CD4-positive, alpha-beta T cell treated with Interleukin-17A for 4 hours (primary cell): ENCODE data around the gene SERINC4.
A peak's percentile ranks its signal among the peaks of the same experiment; 100 is the strongest.

ENCODE experiments used
- DNase-seq: peaks from one replicate; pipeline ENCODE4 v3.0.0-alpha.2; 2020; ENCODE audit warnings: mixed read lengths

Gene SERINC4

DNA sequence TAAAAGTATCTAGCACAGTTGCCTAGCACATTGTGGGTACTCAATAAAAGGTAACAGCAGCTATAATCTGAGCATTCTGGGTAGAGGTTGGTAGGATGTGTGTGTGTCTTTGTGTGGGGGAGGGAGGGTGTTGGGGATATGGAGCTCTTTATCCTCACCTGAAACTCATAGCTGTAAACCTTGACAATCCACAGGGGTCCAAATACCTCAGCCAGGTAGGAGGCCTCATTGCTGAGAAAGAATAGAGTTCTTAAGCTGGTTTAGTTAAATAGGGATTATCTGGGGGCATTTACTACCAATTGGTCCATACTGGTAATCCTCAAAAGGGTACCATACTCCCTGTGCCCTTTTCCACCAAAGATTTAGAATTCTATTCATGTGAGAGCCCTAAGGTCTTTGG lies 4.0 kb downstream of the SERINC4 start:
- no peak for DNase-seq

GRCh38 chr15:43795197-43795596 lies 4.8 kb downstream of the SERINC4 start:
- DNase-seq = no peak

GRCh38 chr15:43794269-43795037 lies 5.6 kb downstream of the SERINC4 start:
- no peak for DNase-seq

- no peak for DNase-seq
Measured at GRCh38 chr15:43793647-43794046, 6.4 kb downstream of the SERINC4 start.

GRCh38 chr15:43792761-43793476 lies 7.1 kb downstream of the SERINC4 start:
- peak; percentile 28 for DNase-seq

DNA sequence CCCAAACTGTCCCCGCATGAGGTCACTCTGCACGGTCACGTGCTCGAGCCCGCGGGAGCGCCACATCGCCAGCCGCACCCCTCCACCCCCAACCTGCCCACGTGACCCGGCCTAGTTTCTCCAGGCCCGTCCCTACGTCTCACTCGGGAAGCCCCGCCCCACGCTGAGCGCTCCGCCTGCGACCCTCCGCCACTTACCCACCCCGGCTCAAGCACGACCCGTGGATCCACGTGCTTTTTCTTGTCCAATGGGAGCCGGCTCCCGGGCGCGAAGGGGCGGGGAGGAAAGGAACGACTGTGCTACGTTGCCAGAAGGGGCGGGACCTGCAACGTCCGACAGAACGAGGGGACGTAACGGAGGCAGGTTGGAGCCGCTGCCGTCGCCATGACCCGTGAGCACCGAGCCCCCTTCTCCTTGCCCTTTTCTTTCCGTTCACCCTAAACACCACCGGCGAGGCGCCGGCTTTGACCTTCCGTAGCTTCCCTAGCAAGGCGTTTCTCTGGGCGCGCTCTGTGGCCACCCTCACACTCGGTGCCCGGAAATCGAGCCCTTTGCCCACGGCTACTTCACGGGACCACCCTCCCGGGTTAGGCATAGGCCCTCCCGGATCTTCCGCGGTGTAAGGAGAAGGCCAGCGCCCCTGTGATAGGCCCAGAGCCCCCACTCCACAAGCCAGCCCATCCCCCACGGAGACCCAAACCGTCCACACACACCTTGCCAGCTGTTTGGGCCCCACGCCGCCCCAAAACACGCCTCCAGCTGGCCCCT lies 7.8 kb downstream of the SERINC4 start, which contains the start of gene SERF2:
SERF2 (plus strand) TSS at position 328 of the 768 bp plus-strand sequence; CDS start at position 385, 57 bp downstream.
- DNase-seq = peak; percentile 100

GRCh38 chr15:43789409-43789808 lies 10.6 kb downstream of the SERINC4 start:
- no peak for DNase-seq

DNA sequence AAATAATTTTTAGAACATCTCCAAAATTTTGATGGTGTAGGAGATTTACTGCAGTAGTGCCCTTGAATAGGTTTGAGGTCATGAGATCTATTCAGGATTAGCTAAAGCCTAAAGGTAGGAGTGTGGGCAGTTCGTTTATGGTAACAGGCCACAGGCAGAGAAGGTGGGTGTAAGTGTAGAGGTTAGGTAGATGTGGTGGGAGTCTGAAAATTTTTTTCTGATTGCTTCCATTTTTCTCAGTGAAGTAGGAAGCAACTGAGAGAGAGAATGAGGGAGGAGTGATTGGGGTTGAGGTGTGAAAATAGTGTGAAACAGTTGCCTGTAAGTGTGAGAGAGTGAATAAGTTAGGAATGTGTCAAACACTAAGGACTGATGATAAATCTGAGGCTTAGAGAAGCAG lies 21.0 kb downstream of the SERINC4 start:
- DNase-seq = no peak

- DNase-seq = peak; percentile 83
Measured at GRCh38 chr15:43777267-43777914, 22.6 kb downstream of the SERINC4 start.

DNA sequence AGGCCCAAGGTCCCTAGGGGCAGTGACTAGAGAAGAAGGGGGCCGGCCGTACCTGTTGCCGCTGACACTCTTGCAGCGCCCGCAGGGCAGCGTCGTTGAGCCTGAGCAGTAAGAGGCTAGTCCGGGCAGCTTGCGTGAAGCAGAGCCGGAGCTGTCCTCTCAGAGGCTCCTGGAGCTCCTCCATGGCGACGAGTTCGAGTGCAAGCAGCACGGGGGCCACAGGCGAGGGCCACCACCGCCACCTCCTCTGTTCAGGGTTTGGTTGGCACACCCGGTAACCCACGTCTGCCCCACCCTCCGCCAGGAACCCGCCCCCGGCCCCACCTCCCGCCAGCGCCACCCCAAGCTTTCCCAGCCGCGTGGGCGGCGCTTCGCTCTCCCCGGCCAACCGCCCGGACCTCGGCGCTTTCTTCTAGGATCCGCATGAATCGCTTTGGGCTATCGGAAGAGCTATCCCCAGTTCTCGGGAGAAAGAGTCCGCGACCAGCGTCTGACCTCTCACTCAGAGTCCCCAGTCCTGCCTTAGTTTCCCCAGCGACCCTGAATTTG lies 23.2 kb downstream of the SERINC4 start, which contains the start of gene ELL3:
ELL3 (minus strand) TSS at position 249 of the 549 bp plus-strand sequence; CDS start at position 184, 65 bp downstream.
- DNase-seq = peak; percentile 91

GRCh38 chr15:43776101-43776717 lies 23.8 kb downstream of the SERINC4 start:
- peak; percentile 22 for DNase-seq

DNA sequence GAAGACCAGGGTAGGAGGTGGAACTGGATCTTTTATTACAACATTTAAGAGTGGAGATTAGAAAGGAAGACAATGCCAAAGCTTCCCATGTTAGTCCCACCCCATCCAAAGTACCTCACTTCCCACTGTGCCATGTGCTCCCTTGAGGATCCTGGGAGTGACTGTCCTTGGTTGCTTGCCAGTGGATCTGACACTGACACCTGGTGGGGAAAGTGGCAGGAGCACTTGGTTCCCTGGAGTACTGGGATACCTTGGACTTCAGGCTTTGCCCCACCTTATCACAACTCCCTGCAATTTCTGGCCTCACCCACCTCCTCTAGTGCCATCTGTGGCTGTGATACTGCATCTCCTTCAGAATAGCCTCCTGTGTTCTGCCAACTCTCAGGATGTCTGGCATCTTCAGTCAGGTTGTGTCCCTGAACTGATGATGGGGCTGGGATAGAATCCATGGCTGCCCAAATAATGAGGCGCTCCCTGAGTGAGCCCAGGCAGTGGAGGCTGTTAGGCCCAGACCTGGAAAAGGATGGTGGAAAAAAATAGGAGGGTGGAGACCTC lies 24.5 kb downstream of the SERINC4 start:
- no peak for DNase-seq

DNA sequence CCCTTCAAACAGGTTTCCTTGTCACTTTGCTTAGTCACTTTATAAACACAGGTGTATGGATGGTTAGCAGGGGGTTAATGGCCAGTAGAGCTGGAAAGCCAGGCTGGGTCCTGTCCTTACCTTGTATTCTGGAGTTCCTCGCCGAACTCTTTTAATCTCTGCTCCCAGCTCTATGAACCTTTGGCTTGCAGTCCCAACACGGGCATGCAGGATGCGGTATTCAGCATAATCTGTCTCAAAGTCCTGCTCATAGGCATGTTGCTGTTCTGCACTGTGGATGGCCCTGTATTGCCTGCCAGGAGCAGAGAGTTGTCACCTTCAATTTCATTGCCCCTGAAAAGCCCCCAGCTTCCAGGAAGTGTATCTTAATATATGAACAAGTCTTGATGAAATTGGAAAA lies 26.0 kb downstream of the SERINC4 start:
- no peak for DNase-seq

- DNase-seq = no peak
Measured at GRCh38 chr15:43772624-43773023, 27.4 kb downstream of the SERINC4 start.

DNA sequence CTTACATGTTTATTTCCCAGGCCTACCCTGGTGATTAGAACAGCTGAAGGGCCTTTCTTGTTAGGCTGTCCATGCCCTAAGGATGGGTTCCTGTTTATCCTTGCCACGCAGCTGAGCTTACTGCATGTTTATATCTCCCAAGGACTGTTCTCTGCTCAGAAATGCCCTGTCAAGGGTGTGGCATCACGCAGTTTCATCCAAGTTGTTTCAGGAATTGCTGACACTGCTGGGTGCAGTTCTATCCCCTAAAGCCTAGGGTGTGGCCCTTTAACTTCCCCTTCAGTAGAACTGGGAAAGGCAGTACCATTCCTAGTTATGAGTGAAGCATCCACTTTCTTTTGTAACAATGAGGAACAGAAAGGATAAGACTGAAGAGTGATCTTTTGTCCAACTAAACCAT lies 28.2 kb downstream of the SERINC4 start:
- DNase-seq = no peak

- peak; percentile 78 for DNase-seq
Measured at GRCh38 chr15:43769584-43770228, 30.3 kb downstream of the SERINC4 start.

GRCh38 chr15:43763819-43764446 lies 36.1 kb downstream of the SERINC4 start:
- no peak for DNase-seq

DNA sequence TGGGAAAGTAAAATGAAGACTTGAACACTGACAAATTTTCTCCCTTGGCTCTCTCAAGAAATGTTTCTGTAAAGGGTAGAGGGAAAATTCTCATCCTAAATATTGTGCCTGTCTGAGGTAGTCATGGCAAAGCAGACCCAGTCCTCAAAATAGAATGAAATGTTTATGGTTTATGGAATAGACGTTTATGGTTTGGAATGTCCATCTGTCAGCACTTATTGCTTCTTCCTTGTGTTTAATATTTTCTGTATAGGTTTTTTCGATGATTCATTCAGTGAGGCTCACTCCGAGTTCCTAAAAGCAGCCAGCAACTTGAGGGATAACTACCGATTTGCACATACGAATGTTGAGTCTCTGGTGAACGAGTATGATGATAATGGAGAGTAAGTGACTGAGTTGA lies 37.2 kb downstream of the SERINC4 start:
- no peak for DNase-seq

GRCh38 chr15:43751885-43752284 lies 48.1 kb downstream of the SERINC4 start:
- DNase-seq = no peak

DNA sequence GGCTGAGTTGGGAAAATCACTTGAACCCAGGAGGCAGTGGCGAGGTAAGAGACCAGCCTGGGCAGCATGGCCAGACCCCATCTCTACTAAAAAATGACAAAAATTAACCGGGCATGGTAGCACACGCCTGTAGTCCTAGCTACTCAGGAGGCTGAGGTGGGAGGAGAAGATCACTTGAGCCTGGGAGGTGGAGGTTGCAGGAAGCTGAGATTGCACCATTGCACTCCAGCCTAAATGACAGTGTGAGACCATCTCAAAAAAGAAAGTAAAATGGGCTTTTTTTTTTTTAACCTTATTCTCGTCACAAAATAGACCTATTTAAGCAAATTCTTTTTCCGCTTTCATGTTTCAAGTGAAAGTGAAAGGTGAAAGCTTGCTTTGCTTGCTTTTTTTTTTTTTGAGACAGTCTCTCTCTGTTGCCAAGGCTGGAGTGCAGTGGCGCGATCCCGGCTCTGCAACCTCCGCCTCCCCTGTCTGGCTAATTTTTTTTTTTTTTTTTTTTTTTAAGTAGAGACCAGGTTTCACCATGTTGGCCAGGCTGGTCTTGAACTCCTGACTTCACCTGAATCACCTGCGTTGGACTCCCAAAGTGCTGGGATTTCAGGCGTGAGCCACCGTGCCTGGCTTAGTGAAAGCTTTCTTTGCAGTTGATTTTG lies 50.2 kb downstream of the SERINC4 start:
- peak; percentile 44 for DNase-seq
